Erythroblast (primary cell): ENCODE measurements around the gene NOVA2.

Experiments used
- GATA1 ChIP-seq: IDR thresholded peaks from 2 replicates; pipeline ENCODE4 v1.6.1; 2011; ENCODE audit warnings: low read depth, mild to moderate bottlenecking, control low read depth, low read length, moderate library complexity
- POLR2A ChIP-seq: IDR thresholded peaks from 2 replicates; pipeline ENCODE4 v1.6.1; 2011; ENCODE audit warnings: mild to moderate bottlenecking, low read length

GRCh38 chr19:45972081-45972946, 1.4 kb downstream of the NOVA2 start:
- TF ChIP-seq POLR2A (no peak), GATA1 (no peak)
